Activated CD8-positive, alpha-beta memory T cell treated with anti-CD3 and anti-CD28 coated beads, Interleukin-2, amount 50 U/mL, for 1 hour (primary cell): Measurements from ENCODE around the gene CCL5.

ENCODE experiments used
- DNase-seq: peaks from one replicate; pipeline ENCODE4 v3.0.0-alpha.2; 2020; ENCODE audit errors: extremely low read depth

The CCL5 gene

GRCh38 chr17:35867574-35867973 lies 12.6 kb downstream of the CCL5 start:
- DNase-seq = no peak

DNA sequence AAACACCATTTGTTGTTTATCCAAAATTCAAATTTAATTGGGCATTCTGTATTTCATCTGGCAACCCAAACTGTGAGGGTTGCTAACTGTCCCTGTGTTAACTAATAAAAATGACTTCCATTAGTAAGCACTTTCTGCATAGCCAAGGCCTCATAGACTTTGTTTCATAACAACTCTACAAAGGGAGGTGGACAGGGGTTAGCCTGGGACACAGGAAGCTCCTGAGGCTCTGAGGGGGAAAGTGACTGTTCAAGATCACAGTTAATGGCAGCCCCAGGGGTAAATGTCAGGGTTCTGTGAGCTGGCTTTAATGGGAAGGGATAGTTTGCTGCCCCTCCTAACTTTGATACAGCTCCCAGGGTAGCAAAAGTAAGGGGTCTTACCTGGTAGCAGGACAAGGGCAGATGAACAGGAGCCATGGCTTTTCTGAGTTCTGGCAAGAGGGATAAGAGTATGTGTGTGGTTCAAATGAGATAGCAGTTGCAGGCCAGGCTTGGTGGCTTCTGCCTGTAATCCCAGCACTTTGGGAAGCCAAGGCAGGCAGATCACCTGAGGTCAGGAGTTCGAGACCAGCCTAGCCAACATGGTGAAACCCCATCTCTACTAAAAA lies 13.7 kb downstream of the CCL5 start:
- no peak for DNase-seq

- DNase-seq = no peak
These were observed 14.5 kb downstream of the CCL5 start for GRCh38 chr17:35865412-35866340.

- DNase-seq = no peak
These were observed 15.3 kb downstream of the CCL5 start for GRCh38 chr17:35864853-35865252.

GRCh38 chr17:35856603-35857002 lies 23.6 kb downstream of the CCL5 start:
- no peak for DNase-seq

GRCh38 chr17:35855965-35856364 lies 24.2 kb downstream of the CCL5 start:
- DNase-seq = no peak

DNA sequence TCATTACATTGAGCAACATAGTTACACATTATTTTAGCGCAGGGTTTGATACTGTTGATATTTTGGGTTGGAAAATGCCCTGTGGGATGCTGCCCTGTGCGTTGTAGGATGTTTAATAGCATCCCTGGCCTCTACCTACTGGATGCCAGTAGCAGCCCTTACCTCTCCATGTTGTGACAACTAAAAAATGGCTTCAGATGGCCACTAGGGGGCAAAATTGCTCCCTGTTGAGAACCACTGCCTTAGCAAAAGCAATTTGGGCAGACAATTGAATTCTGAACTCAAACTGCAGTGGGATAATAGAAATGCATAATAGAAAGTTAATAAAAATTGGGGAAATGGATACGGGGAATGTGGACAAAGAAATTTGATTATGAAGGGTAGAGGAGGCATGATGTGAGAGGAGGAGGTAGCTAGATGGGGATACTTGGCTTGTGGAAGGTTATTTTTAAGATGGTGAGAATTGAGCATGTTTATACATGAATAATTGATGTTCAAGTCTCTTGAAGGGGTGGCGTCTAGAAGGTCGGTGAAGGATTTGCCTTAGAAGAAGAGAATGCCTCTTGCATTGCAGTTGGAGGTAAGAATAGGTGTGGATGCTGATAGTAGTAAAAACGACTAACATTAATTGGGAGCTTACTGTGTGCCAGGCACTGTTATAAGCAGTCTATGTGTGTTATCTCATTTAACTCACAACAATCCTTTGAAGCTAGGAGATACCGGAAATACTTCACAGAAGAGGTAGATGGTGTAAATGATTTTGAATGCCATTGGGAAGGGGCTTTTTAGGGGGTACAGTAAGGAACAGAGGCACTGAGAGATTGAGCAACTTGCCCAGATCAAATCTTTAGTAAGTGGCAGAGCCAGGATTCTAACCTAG lies 30.5 kb downstream of the CCL5 start:
- DNase-seq = peak; percentile 27

GRCh38 chr17:35847633-35848373 lies 32.4 kb downstream of the CCL5 start:
- DNase-seq = no peak

- no peak for DNase-seq
These were observed 33.2 kb downstream of the CCL5 start for GRCh38 chr17:35847006-35847405.

GRCh38 chr17:35846055-35846809 lies 33.9 kb downstream of the CCL5 start:
- DNase-seq = no peak

DNA sequence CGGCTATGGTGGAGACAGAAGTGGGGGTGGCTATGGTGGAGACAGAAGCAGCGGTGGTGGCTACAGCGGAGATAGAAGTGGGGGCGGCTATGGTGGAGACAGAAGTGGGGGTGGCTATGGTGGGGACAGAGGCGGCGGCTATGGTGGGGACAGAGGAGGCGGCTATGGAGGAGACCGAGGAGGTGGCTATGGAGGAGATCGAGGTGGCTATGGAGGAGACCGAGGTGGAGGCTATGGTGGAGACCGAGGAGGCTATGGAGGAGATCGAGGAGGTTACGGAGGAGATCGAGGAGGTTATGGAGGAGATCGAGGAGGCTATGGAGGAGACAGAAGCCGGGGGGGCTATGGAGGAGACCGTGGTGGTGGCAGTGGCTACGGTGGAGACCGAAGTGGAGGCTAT lies 35.6 kb downstream of the CCL5 start:
- no peak for DNase-seq

DNA sequence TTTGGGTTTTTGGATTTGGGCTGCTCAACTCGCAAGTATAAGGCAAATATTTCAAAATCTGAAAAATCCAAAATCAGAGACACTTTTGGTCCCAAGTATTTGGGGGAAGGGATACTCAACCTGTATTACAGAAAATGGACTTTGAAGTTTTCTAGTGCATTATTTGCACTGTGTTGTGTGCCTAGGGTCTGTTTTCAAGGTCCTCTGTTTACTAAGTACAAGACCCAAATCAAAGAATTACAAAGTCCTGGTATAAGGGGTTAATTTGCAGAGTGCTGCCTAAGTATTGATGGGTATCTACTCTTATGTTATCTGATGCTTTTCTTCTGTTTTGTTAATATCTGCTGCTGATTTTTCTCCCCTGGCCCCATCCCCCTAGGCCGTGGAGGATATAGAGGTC lies 36.5 kb downstream of the CCL5 start:
- DNase-seq = no peak

GRCh38 chr17:35842239-35842638 lies 37.9 kb downstream of the CCL5 start:
- no peak for DNase-seq

GRCh38 chr17:35841505-35841904 lies 38.7 kb downstream of the CCL5 start:
- DNase-seq = no peak

GRCh38 chr17:35841101-35841500 lies 39.1 kb downstream of the CCL5 start:
- no peak for DNase-seq

DNA sequence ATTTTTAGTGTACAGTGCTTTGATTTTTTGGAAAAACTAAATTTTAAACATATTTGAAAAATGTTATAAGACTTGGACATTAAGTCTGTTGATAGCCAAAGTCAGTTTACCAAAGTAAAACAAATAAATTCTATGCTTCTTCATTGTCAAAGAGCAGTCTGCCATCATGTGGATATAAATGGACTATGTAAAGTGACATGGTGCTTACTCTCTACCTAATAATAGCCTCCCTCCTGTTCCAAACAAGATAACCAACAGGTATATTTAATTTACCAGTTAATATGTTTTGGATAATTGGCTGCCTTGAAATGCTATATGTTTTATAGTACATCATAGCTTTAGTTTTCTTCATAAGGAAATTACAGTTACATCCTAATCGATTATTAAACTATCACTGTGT lies 55.0 kb downstream of the CCL5 start:
- no peak for DNase-seq
